Stimulated activated CD4-positive, alpha-beta T cell treated with anti-CD3 and anti-CD28 coated beads, Interleukin-15, amount 100 ng/mL, for 24 hours (primary cell): Measurements from ENCODE around the gene ZNF787.

ENCODE experiments used
- DNase-seq: peaks from one replicate; pipeline ENCODE4 v3.0.0-alpha.2; 2020

Gene ZNF787

DNA sequence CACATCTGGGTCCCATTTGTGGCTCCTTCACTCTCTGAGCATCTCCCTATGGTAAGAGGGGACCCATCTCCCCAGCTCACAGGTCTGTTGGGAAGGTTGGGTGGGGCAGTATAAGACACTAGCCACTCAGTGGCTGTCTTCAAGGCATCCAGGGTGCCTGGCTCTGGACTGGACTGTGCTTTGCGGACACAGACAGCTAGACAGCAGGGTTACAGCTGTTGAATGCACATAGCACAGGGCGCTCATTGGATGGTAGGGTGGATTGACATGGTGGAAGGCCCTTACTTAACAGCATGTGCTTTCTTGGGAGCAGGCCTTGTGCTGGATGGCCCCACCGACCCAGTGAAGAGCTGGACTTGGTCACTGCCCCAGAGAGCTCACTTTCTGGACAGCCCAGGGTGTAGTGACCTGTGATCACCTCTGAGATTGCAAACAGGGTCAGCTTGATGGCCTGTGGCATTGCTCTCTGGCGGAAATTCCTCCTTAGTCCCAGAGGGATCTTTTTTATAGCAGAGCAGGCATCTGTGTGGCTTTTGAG is 21.9 kb upstream of the ZNF787 start:
- no peak for DNase-seq

DNA sequence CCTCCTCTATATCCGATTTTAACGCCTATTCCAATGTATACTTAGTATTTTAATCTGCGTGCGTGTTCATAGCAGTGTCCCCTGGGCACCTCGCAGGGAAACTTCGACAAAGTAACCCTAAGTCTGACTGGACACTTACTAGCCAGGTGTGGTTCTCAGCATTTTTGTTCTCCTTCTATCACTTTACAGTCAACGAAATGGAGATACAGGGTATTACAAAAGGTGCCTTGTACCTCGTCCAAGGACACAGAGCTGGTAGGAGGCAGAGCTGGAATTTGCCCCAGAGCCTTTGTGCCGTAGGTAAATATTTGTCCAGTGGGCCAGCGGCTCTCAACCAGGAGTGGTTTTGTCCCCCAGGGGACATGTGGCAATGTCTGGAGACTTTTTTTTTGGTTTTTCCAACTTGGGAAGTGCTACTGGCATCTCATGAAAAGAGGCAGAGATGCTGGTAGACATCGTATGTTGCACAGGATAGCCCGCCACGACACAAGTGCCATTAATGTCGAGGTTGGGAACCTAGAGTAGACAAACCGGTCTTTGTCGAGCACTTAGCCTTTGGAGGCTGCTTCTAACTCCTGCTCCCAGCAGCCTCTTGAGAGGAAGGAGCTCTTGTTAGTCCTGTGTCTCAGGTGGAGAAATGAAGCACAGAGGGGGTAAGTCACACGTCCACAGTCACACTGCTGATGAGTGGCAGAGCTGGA is 21.1 kb upstream of the ZNF787 start:
- no peak for DNase-seq

DNA sequence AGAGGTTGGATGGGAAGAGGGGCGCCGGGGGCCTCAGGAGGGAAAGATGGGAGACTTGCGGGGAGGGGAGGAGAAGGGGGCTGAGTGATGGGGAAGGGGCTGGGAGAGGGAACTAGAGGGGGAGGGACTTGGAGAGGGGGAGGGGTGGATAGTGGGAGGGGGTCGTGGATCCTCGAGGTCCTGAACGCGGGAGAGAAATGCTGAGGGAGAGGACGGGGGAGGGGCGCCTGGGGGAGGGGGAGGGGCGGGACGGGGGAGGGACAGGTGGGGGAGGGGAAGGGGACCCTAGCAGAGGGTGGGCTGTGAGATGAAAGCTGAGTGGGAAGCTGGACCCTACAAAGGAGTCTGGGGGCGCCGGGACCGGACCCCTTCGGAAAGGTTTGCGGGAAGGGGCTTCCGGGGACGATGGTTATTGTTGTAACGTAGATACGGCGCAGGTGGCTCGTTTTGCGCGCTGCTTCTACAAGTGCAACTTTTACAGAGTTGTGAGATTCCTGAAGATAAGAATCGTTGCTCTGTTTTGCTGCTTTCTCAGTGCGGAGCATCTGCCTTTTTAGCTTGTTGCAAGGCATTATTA is 20.4 kb upstream of the ZNF787 start:
- DNase-seq = peak; percentile 34

DNA sequence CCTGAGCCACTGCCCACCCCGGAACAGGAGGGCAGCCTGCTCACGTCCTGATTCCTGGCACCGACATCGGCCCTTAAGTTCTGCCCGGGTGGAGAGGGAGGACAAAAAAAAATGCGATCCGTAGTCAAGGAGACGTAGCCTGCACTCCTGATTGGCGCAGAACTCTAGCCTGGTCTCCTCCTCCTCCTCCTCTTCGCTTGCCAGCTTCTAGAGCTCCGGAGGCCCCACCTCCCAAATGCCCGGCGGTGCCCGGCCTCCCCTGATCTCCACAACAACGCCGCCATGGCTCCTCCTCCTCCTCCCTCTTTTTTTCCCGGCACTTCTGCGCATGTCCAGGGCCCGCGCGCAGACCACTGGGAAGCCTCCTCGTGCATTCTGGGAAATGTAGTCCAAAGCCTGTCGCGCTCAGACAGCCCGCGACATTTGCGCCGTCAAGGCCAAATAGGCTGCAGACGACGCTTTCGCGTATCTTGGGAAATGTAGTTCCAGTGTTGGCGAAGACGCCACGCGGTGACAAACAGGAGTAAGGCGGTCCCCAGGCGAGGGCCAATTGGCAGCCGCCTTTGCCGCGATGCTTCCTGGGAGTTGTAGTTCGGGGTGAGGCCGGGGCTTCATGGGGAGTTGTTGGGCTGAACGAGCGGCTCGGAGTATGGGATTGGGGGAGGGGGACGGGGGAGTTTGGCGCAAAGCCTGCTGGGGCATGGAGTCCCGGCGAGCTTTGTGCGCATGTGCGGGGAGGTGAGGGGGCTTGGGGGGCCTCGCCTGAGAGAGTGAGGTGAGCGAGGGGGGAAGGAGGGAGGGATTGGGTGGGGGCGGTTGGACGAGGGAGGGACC is 19.7 kb upstream of the ZNF787 start, which contains the start of gene ZNF444:
ZNF444 (plus strand) TSS at position 705 of the 834 bp plus-strand sequence. CDS start 5,625 bp downstream, outside the sequence.
- peak; percentile 99 for DNase-seq

DNA sequence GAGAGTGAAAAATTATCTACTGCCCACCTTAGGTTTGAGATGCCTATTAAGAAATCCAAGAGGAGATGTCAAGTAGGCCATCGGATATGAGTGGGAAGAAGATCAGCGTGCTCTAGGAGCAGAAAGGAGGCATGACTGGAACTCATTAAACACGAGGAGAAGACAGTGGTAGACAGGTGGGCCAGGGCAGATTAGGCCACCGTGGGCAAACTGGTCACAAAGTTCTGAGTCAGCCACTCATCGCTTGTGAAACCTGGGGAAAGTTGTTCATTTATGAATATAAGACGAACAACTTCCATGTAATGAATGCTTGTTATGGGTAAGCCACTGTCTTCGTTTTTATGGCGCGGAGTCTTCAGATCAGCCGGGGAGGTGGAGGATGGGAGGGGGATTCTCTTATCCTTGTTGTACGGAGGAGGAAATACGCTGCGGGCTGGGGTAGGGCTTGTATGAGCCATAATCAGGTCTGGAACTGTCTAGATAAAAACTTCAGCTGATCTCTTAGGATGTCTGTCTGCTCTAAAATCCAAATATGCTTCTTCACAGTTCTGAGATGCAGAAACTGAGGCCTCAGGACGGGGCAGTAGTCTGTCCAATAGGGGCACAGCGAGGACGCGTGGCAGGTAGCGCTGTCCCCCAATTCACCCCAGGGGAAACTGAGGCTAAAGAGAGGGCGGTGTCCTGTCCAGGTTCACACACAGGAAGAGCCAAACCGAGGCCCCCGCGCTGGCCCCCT is 18.9 kb upstream of the ZNF787 start:
- peak; percentile 20 for DNase-seq

DNA sequence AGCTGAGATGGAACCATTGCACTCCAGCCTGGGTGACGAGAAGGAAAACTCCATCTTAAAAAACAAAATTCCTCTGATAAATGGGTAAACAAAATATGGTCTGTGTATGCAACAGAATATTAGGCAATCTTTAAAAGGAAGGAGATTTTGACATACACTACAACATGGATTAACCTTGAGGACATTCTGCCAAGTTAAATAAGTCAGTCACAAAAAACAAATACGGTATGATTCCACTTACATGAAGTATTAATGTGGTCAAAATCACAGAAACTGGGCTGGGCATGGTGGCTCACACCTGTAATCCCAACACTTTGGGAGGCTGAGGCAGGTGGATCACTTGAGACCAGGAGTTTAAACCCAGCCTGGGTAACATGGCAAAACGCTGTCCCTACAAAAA is 17.0 kb upstream of the ZNF787 start:
- DNase-seq = no peak

DNA sequence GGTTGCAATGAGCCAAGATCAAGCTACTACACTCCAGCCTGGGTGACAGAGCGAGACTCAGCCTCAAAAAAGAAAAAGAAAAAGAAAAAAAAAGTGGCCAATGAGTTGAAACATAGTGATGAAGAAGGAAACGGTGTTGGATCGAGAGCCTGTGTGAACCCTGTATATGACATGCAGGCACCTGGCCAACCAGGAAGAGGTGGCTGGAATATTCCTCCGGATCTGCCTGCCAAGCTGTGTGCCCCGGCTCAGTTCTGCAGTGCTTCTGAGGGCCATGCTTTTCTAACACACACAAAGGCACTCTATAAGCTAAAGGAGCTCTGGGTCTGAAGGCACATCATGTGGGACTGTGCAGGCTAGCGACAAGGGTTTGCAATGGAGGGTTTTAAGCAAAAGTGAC is 16.3 kb upstream of the ZNF787 start:
- no peak for DNase-seq

DNA sequence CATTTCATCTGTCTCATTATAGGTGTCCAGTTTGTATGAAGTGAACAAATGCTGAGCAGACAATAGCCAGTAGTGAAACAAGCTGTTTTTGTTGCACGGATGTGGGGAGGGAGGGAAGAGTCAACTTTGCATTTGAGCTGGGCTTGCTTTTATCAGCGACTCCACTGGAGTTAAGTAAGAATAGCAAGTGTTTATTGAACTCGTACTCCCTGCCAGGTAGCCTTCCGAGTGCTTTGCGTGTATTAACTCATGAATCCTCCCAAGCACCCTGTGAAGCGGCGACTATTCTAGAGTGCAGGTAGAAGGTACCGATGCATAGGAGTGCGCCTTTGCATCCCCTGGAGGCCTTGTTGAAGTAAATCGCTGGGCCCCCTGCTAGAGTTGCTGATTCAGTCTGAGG is 15.3 kb upstream of the ZNF787 start:
- no peak for DNase-seq

DNA sequence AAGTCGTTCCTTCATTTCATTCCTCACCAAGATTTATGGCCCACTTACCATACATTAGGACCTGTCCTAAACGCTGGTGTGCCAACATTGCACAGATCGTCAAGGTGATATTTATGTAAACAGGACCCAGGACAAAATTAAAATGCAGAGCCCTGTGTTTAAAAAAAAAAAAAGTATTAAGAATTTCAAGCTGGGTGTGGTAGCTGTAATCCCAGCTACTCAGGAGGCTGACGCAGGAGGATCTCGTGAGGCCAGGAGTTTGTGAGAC is 13.5 kb upstream of the ZNF787 start:
- no peak for DNase-seq

DNA sequence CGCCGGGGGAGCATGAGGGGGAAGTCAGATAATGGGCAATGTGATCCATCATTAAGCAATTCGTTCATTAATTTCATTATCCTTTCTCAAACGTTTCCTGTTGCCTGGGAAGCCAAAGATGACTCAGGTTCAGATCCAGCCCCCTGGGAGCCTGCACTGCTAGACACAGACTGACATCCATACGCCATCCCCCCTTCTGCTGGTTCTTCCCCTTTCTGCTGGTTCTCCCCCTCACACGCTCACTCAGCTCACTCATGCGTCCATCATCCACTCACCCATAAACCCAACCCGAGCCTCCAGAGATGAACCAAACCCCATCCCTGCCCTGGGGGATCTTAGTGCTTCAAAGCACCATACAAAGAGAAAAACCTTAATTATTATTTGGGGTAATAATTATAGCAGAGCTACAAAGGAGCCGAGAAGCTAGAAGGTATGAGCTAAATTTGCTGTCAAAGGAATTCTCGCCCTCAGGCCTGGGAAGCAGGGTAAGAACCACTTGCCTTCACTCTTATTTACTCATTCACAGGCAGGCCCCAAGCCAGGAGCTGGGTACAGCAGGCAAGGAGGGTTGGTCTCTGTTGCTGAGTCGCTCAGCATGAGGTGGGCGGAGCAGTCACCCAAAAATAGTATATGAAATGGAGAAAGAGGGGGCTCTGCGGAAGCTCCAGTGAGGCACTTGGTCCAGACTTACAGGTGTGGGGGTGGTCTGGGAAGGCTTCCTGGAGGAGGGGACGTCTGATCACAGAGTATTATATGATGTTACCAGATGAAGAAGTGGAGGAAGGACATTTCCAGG is 13.0 kb upstream of the ZNF787 start:
- no peak for DNase-seq

DNA sequence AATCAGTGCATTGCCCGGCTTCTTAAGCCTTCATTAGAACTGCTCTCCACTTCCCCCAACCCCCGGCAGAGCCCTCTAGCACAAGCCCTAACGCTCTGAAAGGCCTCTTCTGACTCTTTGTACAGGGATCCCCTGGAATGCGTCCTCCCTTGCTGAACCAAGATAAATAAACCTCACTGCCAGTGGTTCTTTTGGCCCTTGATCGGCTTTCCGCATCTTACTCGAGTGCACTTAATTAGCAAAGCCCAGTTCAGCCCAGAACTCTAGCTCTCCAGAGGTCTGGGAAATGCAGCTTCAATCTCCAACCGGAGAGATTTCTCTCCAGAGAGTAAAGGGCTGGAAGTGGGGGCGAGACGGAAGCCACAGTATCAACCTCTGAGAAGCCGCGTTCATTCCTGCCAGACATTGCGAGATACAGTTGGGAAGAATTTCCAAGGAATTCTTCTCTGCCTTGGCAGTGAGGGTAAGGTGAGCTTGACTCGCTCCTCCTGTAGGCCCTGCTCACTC is 11.3 kb upstream of the ZNF787 start:
- no peak for DNase-seq

DNA sequence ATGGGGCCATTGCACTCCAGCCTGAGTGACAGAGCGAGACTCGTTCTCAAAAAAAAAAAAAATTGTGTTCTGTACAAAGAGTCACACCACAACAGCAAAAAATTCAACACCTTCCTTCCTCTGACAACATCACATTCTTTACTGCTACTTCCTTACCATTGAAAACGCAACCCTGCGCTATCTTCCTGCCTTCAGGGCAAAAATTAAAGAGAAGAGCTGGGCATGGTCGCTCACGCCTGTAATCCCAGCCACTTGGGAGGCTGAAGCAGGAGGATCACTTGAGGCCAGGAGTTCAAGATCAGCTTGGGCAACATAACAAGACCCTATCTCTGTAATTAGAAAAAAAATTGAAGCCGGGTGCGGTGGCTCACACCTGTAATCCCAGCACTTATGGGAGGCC is 10.6 kb upstream of the ZNF787 start:
- no peak for DNase-seq

DNA sequence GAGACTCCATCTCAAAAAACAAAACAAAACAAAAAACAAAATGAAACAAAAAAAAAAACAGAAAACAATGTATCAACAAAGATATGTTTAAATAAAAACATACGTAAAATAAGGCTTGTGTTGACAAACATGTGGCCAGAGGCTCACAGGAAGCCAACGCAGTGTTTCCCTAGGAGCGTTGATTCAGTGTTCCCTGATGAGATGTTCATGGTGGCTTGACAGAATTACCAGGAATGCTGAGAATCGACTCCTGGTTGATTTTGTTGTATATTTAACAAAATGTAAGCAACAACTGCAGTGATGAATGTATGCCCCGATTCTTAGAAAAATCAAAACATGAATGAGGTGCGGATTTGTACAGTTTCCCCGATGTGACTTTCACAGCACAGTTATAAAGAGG is 8.9 kb upstream of the ZNF787 start:
- no peak for DNase-seq

DNA sequence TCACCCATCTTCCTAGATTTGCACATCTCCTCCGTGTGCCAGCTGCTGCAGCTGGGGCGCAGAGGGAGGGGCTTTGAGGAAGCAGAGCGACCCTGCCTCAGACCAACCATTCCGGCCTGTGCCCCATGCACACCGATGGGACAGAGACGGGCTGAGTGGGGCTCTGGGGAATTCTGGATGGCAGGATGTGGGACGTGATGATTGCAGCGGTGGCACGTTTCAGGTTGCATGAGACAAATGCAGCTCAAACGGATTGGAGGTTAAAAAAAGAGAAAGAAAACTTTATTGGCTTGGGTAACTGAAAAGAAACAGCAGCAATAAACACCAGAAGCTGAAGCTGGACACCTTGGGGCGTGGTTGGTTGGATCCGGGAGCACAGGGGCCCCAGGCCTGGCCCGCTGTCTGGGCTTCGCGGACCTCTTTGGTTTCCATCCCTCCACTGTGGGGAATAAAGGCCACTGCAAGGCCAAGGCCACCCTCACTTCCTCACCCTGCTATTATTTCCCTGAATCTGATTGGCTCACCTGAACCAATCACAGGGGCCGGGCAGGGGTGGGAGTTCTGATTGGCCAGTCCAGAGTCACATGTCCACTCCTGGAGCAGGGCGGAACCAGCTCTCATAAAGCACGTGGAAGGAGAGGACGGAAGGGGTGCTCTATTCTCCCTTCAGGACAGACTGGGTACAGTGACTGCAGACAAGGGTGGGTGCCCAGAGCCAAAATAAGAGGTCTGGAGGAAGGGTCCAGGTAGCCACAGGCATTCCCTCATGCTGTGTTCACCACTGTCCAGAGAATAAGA is 6.1 kb upstream of the ZNF787 start:
- no peak for DNase-seq

DNA sequence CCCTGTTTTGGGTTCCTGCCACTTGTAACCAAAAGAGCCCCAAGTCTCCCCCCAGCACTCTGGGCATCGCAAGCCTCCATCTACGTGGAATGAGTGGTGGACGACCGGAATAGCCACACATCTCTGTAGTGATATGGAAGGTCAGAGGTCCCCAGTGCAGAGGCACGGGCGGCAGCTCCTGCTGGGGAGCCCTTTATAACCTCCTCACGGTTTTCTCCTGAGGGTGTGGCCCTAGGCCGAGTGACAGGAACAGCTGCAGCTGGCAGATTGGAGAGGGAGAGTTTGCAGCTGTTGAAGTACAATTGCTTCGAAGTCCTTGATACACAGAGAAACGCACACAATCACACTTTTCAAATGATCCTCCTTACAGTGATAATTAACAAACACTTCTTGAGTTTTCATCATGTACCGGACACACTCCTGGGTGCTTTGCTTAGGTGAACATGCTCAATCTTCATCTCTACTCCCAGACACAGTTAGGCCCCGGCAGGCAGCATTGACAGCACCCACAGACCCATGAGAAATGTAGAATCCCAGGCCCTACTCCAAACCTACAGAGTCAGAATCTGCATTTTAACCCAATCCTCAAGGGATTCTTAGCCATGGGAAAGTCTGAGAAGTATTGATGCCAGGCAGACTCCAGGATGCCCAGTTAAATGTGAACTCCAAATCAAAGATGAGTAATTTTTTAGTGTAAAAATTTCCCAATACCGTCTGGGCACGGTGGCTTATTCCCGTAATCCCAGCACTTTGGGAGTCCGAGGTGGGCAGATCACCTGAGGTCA is 4.9 kb upstream of the ZNF787 start:
- DNase-seq = no peak

DNA sequence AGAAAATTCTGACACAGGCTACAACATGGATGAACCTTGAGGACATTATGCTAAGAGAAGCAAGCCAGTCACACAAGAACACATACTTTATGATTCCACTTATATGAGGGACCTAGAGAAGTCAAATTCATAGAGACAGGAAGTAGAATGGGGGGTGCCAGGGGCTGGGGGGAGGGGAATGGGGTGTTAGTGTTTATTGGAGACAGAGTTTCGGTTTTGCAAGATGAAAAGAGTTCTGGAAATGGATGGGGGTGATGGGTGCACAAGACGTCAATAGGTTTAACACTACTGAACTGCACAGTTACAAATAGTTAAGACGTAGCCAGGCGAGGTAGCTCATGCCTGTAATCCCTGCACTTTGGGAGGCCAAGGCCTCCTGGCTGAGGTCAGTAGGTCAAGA is 3.5 kb upstream of the ZNF787 start:
- DNase-seq = no peak

DNA sequence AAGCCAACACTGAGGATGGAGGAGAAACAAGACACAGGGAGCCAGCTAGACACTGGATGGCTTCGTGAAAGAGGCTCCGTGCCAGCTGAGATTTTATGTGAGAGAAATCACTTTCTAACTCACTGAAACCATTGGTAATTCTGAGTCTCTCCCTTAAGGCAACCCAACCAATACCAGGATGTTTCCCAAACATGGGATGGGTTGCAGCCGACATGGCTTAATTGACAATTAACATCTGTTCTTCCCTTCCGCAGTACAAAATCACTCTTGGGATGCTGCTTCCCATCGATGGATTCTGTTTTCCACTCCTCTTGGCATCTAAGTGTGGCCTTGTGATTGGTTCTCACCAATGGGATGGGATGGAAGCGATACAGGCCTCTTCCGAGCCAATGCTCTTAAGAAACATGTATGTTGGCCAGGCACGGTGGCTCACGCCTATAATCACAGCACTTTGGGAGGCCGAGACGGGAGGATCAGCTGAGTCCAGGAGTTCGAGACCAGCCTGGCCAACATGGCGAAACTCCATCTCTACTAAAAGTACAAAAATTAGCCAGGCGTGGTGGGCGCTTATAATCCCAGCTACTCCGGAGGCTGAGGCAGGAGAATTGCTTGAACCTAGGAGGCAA is 2.3 kb upstream of the ZNF787 start:
- DNase-seq = no peak

DNA sequence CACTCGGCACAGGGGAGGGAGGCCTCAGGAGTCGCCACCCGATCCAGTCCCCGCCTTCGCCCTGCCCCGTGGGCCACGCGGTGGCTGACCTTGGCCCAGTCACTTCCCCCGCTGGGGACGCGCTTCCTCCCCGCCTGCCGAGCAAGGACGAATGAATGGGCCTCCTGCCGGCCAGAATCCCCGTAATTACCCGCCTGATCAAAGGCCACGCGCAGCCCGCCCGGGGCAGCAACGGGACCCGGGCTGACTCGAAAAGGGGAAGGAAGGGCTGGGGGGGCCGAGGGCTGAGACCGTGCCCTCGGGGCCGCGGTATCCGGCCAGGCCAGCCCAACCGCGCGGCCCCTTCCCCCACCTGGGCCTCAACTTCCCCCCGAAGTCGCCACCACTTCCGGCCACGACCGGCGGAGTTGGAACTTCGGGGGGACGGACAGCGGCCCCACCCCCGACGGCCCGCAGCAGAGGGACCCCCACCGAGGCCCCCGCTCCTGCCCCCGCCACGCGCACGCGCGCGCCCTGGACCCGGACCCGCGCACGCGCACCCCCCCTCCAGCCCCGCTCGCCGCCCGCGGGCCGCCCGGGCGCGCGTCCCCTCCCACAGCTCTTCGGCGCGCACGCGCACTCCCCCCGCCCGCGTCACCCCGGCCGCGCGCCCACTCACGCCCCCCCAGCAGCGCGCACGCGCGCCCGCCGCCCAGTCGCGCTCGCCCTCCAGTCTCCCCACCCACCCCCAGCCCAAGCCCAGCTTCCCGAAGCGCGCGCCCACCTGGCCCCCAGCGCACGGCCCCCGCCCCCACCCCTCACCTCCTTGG is 520 bp downstream of the ZNF787 start:
- DNase-seq = peak; percentile 84

DNA sequence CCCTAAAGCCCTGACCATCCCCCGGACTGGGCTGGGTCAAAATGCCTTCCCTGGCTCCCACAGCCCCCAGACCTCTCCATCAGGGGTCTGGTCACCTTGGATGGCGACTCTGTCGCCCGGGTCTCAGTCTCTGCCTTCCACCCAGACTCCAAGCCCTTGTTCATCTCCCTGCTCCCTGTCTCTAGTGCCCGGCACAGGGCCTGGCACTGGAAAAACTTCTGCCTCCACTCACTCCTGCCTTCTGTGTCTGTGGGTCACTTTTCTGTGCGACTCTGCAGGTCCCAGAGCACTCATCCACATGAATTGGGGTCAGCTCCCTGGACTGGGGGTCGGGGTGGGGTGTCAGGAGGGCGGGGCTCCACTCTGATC is 1.1 kb downstream of the ZNF787 start:
- no peak for DNase-seq
